ENCODE measurements around the gene TMCC1.
"Not testable (repeated sequence)": the region's sequence is repeated elsewhere in the genome, so short reads cannot be mapped to it uniquely, and the experiment has no call there.

Gene TMCC1

DNA sequence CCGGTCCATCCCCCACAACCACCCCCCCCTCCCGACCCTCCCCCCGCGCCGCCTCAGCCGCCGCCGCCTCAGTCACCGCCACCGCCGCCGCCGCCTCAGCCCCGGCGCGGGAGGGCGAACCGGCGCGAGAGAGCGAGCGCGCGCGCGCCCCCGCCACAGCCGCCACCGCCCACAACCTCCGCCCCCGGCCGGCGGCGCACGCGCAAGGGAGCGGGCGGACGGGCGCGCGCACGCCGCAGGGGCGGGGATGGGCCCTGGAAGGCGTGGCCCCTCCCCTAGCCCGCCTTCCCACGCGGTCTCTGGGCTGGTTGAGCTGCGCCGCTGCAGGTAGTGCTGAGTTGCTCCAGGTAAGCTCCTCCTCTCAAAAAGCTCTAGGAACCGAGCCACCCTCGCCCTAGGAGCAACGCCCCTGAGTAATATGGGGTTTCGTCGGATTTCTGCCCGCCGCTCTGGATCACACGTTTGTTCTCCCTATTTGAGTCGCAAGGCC lies at the start of gene TMCC1:
TSS of gene TMCC1 (minus strand) at position 131 of the 490 bp plus-strand sequence.
- DNase-seq: peak; percentile 92

DNA sequence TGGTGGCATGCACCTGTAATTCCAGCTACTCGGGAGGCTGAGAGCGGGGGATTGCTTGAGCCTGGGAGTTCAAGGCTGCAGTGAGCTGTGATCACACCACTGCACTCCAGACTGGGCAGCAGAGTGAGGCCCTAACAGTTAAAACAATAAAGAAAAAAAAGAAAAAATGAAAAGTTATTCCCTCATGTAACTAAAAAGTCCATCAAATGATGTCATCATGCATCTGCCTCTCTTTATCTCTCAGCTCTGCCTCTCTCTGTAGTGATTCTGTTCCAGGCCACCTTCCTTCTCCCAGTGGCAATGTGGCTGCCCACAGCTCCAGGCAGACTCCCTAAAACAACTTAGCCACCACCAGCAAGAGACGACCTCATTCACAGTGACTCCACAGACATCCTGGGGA lies 49.5 kb upstream of the TMCC1 start:
- DNase-seq: no peak

DNA sequence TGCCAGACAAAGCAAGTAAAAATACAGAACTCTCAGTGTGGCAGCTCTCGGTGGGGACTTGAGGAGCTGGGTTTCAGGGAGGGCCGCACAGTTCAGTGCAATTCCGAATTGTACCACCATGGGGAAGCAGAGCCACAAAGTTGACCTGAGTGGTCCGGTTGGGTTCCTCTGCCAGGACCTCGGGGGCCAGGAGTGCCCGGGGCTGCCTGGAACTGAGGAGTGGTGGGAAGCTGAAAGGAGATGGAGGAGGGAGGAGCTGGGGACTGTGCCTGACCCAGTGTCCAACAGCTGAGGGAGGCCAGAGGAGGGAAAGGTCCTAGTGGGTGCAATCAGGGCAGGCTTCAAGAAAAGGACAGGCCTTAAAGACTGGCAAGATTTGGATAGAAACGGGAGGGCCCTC lies 48.8 kb upstream of the TMCC1 start:
- peak; percentile 30 for DNase-seq

DNA sequence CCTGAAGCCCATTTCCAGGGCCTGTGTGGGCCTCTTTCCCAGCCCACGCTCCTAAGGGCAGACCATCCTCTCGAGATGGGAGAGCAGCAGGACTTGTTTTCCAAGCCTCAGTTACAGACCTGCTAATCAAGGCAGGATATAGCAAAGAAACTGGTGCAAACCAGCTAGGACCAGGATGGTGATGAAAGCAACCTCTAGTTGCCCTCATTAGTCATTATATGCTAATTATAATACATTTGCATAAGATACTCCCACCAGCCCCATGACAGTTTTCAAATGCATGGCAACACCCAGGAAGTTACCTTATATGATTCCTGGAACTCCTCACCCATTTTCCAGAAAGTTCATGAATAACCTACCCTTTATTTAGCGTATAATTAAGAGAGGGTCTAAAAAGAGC lies 46.6 kb upstream of the TMCC1 start:
- DNase-seq: no peak

DNA sequence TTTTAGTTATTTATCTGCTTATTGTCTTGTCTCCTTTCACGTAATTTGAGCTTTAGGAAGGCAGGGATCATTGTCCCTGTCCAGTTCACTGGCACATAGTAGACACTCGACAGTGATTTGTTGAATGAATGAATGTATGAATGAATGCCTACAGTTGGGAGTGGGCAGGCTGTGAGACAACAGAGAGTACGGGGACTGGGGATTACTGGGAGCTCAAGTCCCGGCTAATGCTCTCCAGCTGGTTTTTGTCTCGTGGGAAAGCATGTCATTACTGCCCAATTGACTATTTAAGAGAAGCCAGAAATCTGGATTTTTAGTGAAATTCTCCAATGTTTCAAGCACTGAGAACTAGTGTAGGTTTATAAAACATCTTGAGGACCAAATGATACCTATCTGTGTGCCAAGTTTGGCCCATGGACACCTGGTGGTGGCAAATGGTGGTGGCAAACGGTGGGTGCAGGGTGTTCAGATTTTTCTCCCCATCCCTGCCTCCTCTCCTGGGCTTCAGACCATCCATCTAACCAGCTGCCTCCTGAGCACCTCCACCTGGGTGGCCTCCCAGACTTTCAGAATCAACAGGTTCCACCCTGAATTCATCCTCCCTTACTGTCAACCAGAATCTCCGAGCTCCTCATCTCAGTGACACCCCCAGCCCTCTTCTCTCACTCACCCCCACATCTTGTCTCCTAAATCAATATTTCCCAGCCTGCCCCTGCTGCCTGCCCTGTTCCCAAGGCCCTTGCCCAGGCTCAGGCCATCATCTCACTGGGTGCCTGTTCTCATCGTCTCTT lies 44.8 kb upstream of the TMCC1 start:
- no peak for DNase-seq

DNA sequence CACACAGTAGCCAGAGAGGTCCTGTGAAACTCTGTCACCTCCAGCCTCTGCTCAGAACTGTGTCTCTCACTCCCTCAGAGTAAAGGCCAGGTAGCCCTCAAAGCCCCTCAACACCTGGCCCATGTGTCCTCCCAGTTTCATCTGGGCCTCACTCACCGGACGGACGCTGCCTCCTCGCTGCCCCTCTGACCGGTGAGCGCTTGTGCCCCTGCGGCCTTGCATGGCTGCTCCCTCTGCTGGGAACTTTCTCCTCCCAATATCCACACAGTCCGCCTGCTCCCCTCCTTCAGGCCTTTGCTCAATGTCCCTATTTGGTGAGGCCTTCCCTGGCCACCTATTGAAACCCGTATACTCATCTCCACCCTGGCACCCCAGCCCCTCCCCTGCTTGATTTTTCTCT lies 44.2 kb upstream of the TMCC1 start:
- no peak for DNase-seq

DNA sequence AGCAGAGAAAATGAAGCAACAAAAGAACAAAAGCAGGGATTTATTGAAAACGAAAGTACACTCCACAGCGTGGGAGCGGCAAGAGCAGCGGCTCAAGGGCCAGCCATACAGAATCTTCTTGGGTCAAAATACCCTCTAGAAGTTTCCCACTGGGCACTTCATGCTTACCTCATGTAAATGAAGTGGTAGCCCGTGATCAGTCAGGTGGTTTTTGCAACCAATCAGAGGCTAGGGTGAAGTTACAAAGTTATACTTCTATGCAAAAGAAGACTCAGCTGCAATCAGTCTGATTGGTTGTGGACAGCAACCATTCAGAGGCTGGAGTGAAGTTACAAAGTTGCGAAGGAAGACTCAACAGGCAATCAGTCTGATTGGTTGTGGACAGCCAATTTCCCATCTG lies 43.2 kb upstream of the TMCC1 start:
- DNase-seq: peak; percentile 58

DNA sequence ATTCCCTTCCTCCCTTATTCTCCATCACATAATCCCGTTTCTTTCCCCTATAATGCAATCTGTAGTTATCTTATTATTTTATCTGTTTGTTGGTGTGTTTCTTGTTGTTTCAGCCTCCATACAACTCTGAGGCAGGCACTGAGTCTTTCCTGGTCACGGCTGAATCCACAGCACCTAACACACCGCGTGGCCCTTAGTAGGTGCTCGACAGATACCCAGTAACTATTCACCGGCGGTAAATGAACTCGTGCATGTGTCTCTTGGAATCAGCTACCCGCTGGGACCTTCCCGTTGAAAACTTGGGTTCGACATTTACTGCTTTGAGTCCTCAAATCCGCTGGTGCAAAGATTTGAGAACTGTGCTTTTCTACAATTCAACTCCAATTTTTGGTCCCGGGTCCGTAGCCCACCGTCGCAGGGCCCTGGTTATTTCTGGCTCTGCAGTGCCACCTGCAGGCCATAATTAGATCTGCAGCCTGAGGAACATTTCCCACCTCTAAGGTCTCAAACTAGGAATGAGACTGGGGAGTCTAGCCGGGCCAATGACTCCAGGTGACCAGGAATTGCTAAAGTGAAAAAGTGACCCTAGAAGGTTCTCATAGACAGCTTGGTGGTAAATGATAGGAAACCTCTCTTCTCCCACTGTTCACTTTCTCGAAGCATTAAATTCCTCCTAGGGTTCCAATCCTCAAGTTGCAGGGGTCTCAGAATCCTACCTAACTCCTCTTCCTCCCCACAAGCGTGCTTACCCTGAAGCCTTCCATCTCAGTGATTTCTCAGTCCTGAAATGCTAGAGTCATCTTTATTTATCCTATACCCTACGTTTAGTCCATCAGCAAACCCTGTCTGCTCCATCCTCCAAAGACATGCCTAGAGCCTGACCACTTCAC lies 41.0 kb upstream of the TMCC1 start:
- DNase-seq: peak; percentile 37

DNA sequence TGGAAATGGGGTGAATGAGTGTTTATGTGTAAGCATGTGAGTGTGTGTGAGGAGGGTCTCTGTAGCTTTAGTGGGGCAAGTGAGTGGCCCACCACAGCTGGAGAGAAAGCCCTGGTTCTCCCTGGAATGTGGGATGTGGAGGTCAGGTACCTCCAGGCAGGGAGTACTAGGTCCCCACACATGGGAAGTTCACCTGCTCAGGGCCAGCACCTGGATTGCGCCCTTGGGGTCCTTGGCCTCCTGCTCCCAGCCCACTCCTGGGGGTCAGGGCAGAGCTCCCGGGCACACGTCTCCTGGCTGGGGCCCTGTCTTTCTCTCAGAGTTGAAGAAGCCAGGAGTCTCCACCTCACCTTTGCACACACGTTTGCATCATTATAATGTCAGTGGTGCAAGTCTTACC lies 40.0 kb upstream of the TMCC1 start:
- DNase-seq: no peak

DNA sequence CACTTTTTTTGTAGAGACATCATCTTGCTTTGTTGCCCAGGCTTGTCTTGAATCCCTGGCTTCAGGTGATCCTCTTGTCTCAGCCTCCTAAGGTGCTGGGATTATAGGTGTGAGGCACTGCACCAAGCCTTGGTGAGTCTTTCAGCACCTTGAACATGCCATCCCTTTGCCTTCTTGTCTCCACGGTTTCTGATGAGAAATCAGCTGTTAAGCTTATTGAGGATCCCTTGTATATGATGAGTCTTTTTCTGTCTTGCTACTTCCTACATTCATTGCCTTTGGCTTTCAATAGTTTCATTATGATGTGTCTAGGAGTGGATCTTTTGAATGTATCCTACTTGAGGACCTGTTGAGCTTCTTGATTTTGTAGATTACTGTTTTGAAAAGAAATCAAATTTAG lies 35.9 kb upstream of the TMCC1 start:
- no peak for DNase-seq

DNA sequence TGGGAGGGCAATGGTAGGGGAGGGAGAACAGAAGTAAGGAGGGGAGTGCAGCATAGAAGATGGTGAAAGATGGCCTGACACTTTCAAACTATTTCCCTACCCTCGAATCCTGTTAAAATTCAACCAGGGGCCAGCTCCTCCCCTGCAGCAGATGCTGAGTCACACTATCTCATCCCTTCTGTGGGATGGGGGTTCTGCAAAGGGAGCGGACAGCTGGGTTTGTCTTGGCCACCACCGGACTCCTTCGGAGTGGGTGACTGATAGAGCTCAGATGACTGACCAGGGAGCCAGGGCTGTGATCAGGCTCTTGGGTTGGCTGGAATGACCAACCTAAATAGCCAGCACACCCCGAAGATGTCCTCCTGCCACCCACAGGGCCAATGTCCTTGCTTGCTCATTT lies 33.6 kb upstream of the TMCC1 start:
- no peak for DNase-seq

DNA sequence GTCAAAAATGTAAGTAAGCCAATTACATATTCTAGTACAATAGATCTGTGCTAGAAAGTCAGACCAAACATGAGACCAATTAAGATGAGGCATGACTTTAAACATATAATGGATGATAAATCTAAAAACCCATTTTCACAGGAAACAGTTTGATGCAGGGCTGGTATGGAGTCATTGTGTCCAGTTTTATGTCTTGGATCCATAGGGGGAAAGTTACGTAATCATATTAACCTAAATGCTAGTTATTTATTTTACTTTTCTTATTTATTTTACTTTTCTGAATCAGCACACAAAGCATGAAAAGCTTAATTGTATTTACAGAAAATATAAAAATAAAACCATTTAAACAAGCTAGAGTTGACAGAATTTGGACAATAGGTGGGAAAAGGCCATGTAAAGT lies 26.3 kb upstream of the TMCC1 start:
- no peak for DNase-seq

DNA sequence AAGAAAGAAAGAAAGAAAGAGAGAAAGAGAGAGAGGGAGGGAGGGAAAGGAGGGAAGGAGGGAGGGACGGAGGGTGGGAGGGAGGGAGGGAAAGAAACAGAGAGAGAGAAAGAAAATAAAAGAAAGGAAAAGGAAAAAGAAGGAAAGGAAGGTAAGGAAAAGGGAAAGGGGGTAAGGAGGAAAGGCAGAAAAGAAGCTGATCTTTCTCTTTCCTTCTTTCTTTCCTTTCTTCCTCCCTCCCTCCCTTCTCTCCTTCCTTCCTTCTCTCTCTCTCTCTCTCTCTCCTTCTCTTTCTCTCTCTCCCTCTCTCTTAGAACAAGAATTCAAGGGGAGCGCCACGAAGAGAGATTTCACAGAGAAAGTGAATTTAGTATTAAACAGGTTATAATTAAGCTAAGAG lies 25.8 kb upstream of the TMCC1 start:
- no peak for DNase-seq

DNA sequence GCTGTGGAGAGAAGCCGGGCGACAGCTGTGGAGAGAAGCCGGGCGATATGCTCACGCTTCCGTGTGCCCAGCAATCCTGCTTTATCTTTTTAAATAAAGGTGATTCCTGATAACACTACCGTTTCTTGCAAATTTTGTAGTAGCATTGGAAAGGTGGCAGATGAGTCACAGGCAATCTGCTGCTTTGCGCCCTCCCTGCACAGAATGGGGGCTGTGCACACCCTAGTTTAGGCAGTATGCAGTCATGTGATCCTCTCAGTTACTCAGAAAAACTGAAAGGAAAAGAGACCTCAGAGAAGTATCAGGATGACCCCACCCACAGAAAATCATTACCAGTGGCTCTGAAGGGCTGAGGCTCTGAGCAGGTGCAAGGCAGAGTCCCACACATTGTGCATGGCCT lies 24.9 kb upstream of the TMCC1 start:
- no peak for DNase-seq

DNA sequence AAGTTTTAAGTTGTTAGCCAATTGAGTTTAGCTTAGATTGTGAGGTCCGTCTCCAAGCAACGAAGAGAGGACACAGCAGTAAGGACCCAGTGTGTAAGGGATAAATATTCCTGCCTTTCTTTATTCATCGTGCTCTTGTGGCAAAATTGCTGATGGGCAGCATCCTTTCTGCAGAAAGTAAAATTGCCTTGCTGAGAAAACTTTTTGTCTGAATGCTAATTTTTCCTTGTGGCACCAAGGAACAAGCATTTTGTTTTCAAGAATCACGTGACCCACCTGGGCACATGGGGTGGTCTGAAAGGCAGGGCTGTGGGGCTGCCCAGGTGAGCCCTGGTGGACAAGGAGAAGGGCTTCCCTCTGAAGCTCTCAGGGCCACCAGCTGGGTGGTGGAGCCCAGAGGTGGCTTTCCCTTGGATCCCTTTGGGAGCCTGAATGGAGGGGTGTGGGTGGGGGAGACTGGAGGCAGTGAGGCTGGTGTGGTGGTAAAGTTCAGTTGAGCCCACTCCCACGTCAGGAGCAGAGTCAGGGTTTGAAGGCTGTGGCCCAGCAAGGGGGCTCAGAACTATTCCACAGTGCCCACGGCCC lies 24.0 kb upstream of the TMCC1 start:
- no peak for DNase-seq

DNA sequence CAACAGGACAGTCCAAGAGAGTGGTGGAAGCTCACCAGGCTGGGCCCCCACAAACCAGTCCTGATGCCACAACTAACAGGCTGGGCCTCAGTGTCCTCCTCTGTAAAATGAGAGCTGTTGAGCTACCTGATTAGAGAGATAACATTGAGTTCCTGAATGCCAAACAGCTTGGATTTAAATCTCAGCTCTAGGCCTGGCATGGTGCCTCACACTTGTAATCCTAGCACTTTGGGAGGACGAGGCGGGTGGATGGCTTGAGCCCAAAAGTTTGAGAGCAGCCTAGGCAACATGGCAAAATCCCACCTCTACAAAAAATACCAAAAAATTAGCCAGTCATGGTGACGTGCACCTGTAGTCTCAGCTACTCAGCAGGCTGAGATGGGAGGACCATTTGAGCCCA lies 20.1 kb upstream of the TMCC1 start:
- DNase-seq: no peak

DNA sequence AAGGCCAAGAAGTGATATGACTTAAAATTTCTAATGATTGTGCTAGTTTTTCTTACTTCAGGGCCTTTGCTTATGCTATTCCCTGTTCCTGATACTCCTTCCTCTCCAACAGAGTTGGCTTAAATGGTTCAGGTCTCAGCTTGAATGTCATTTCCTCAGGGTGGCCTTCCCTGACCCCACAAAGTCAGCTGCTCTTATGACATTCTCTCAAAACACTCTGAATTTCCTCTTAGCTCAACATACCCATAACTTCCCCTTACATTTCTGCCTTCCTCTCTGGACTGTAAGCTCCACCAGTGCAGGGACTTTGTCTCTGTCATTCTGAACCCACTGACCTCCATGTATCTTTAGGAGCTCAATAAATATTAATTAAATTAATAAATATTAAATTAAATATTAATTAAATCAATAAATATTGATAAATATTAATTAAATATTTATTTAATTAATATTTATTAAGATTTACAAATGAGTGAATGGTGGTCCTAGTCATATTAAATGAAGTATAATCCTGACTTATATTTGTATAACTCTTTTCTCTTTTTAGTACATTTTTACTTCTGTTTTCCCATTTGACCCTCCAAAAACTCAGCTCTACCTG lies 17.9 kb upstream of the TMCC1 start:
- no peak for DNase-seq

DNA sequence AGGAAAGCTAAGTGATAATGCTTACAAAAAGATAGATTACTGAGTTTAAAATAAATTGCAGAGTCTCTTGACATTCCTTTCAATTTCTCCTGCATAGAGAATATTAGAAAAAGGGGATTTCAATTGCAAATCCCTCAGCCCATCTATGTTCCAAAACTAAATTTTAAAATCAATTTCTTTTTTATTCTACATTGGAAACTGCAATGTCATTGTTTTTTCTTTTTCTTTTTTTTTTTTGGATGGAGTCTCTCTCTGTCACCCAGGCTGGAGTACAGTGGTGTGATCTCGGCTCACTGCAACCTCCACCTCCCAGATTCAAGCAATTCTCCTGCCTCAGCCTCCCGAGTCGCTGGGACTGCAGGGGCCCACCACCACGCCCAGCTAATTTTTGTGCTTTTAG lies 15.7 kb upstream of the TMCC1 start:
- not testable (repeated sequence) for DNase-seq

DNA sequence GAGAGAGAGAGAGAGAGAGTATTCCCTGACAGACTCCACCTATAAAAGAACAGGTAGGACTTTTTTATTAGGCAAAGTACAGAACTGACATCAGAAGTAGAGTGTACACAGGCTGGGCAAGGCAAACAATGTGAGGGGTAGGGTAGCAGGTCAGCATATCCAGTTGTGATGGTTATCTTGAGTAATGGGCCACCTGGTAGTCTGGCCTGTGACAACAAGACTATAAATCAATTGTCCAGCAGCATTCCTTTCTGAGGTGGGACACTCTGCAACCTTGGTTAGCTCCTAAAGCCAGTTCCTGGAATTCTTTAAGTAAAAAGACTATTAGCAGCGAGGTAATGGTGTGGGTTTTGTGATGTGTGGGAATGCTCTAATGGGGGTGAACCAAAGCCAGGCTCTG lies 14.9 kb upstream of the TMCC1 start:
- no peak for DNase-seq

DNA sequence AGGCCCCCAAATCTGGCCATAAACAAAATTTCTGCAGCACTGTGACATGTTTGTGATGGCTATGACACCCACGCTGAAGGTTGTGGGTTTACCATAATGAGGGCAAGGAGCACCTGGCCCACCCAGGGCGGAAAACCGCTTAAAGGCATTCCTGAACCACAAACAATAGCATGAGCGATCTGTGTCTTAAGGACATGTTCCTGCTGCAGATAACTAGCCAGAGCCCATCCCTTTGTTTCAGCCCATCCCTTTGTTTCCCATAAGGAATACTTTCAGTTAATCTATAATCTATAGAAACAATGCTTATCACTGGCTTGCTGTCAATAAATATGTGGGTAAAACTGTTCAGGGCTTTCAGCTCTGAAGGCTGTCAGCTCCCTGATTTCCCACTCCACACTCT lies 7.8 kb upstream of the TMCC1 start:
- DNase-seq: not testable (repeated sequence)

DNA sequence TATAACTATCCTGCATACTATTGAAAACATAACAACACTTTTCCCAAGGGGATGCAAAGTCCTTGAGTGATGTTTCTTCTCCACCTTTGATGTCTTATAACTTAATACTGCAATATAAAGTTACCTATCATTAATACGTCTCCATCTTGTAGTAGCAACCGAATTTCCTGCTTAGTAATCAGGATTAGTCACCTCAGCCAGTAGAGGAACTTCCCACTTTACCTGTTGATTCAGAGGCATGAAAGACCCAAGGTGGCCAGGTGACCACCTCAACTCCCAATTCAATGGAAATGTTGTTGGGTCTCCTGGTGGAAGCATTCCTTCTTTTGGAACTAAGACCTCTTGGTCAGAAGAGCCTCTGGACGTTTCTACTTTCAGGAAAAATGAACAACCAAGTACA lies 3.5 kb upstream of the TMCC1 start:
- DNase-seq: no peak

DNA sequence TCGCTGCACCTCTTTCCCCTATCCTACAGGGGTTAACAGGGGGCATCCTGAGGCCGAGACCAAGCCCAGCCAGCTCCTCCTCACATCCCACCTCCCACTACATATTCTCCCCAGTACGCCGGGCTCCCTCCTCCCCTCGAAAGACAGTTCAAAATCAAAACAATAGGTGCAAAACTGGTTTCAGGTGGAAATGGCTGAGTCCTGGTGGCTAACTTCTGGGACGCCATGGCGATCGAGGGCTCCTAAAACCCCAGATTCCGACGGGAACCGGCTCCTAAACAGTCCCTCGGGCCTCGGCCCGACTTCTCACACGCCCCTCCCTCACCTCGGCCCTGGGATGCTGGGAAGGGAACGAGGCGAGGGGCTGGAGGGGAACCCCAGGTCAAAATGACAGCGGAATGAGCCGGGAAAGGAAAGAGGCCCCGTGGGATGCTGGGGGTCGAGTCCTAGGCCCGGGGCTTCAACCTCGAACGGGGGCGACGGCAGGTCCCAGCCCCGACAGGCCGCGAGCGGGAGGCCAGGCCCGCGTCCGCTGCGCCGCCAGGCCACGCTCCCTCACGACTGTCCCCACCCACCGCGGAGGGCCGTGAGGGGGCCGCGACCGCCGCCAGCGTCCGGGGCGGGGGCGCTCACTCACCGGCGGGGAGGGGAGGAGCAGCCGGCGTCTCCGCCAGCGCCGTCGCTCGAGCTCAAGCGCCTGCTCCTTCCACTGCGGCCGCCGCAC lies 492 bp downstream of the TMCC1 start:
- peak; percentile 34 for DNase-seq

DNA sequence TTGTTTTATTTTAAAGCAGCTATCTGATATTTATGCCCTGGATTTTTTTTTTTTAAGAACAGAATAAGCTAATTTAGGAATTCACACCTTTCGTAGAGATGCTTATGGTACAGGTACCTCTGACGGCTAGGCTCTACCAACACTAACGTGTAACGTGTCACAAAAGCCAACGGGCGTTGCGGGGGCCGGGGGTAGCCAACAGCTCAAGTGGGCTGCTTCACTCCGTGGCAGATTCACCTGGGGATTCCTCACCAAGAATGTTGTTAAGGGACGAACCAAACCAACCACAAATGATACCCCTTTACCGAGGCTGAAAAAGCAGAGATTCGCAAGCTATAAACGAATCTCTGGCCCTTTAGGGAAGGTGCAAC lies 1.0 kb downstream of the TMCC1 start:
- no peak for DNase-seq

Measured in CD4-positive, alpha-beta T cell treated with Interleukin-12 subunit alpha and Interleukin-12 subunit beta, for 1 hour (primary cell).